GM12878 (cell line): Measurements from ENCODE around the gene INSIG1. TPM values are rescaled to one million over a fixed set of nuclear protein-coding genes. Genes with fewer than 3 reads are reported as not detected.

ENCODE experiments used
- ATAC-seq: fragments of 200-7000 bp; cut with Tn5 transposase; 3 replicates; pipeline ENCODE4 v1.9.1; 2020; ENCODE audit warnings: mild to moderate bottlenecking, moderate library complexity
- BruUV-seq: library from RNA; stranded (reverse); fragments of 400-500 nt; replicated peaks from 2 replicates; lab custom pipeline; 2021; lab: Mats Ljungman, UMichigan
- CTCF ChIA-PET: fragments of 300-600 bp; sonication (Branson Sonifier 250); formaldehyde crosslinking; extraction: SDS; loops from one replicate; lab custom pipeline; 2021; ENCODE audit warnings: inconsistent platforms; lab: Yijun Ruan, JAX
- POLR2A ChIA-PET: fragments of 350-600 bp; formaldehyde crosslinking; extraction: SDS; loops from one replicate; lab custom pipeline; 2021; ENCODE audit warnings: inconsistent platforms; lab: Charles Lee
- RAD21 ChIA-PET: fragments of 300-600 bp; sonication (Branson Sonifier 250); formaldehyde crosslinking; loops from one replicate; lab custom pipeline; 2023; ENCODE audit warnings: antibody characterized with exemption; ENCODE audit not compliant: unreplicated experiment; lab: Charles Lee
- SMC1A ChIA-PET: fragments of 300-600 bp; sonication (Branson Sonifier 250); formaldehyde crosslinking; loops from one replicate; lab custom pipeline; 2023; ENCODE audit not compliant: unreplicated experiment, uncharacterized antibody; lab: Charles Lee
- DNase-seq: peaks from one replicate; pipeline ENCODE4 v3.0.0-alpha.2; 2011; ENCODE audit warnings: low read depth, low spot score
- FAIRE-seq: peaks from 3 replicates; lab custom pipeline; 2011; peaks lifted over from hg19 to GRCh38; lab: Jason Lieb, UNC
- H2AFZ ChIP-seq: 2 replicates; pipeline ENCODE4 v1.6.0; 2011; ENCODE audit warnings: low read depth, low read length, control low read depth; ENCODE audit not compliant: control insufficient read depth
- H3K27ac ChIP-seq: 2 replicates; pipeline ENCODE4 v1.5.1; 2011; ENCODE audit warnings: control low read depth; ENCODE audit not compliant: control insufficient read depth, insufficient read depth
- H3K27me3 ChIP-seq, 2 experiments: replicated peaks in 1 of 2; 2 replicates each; pipeline versions ENCODE4 v1.6.0 to v1.6.1; 2011; ENCODE audit warnings: low read length in 1 of 2; ENCODE audit not compliant: control insufficient read depth in 2 of 2, insufficient read depth in 2 of 2
- H3K36me3 ChIP-seq, 2 experiments: 2 replicates each; pipeline ENCODE4 v1.5.1; 2011; ENCODE audit warnings: low read length in 1 of 2; ENCODE audit not compliant: control insufficient read depth in 2 of 2, insufficient read depth in 2 of 2
- H3K4me1 ChIP-seq: 2 replicates; pipeline ENCODE4 v1.6.1; 2011; ENCODE audit warnings: mild to moderate bottlenecking, low read length, moderate library complexity, mixed read lengths; ENCODE audit not compliant: control insufficient read depth, insufficient read depth
- H3K4me2 ChIP-seq: 2 replicates; pipeline ENCODE4 v1.6.0; 2011; ENCODE audit warnings: control low read depth; ENCODE audit not compliant: control insufficient read depth, insufficient read depth
- H3K4me3 ChIP-seq: fragments of 200-600 bp; sonication (generic); 2 replicates; pipeline ENCODE4 v1.5.1; 2016
- H3K79me2 ChIP-seq: 2 replicates; pipeline ENCODE4 v1.6.0; 2011; ENCODE audit warnings: low read length; ENCODE audit not compliant: control insufficient read depth, insufficient read depth
- H3K9ac ChIP-seq: 2 replicates; pipeline ENCODE4 v1.8.0; 2011; ENCODE audit warnings: low read length, control low read depth, mixed read lengths; ENCODE audit not compliant: control insufficient read depth, insufficient read depth
- H3K9me3 ChIP-seq: replicated peaks from 3 replicates; pipeline ENCODE4 v1.5.1; 2011; ENCODE audit warnings: mild to moderate bottlenecking, low read length; ENCODE audit not compliant: control insufficient read depth, insufficient read depth
- H4K20me1 ChIP-seq: 2 replicates; pipeline ENCODE4 v1.6.0; 2011; ENCODE audit not compliant: control insufficient read depth, insufficient read depth
- BHLHE40 ChIP-seq, 2 experiments: fragments of 450-650 bp in 1 of 2; IDR thresholded peaks; 2 replicates each; pipeline ENCODE4 v1.6.1; 2011 to 2017; ENCODE audit warnings: low read depth in 2 of 2, borderline replicate concordance in 1 of 2, improper control_type of control experiment in 1 of 2, low read length in 1 of 2, mild to moderate bottlenecking in 1 of 2
- CEBPB ChIP-seq, 2 experiments: fragments of 150-350 bp in 1 of 2; IDR thresholded peaks; 2 replicates each; pipeline ENCODE4 v1.6.1; 2012 to 2014; ENCODE audit warnings: low read depth in 2 of 2, low read length in 2 of 2, borderline replicate concordance in 1 of 2, inconsistent platforms in 1 of 2
- CHD1 ChIP-seq: IDR thresholded peaks from 2 replicates; pipeline ENCODE4 v1.6.1; 2012; ENCODE audit warnings: low read depth, low read length, improper control_type of control experiment
- CTCF ChIP-seq, 3 experiments: IDR thresholded peaks in 2 of 3; conservative IDR thresholded peaks in 1 of 3; 2 replicates each; pipeline ENCODE4 v1.5.1; 2011; ENCODE audit warnings: low read depth in 3 of 3, low read length in 3 of 3, mild to moderate bottlenecking in 3 of 3, control low read depth in 2 of 3, moderate library complexity in 2 of 3, inconsistent platforms in 1 of 3, mixed read lengths in 1 of 3; ENCODE audit not compliant: control insufficient read depth in 2 of 3, insufficient read depth in 1 of 3; ENCODE audit errors: extremely low read depth in 1 of 3
- HDAC6 ChIP-seq: fragments of 200-600 bp; sonication (generic); IDR thresholded peaks from one replicate; pipeline ENCODE4 v1.8.0; 2017; ENCODE audit warnings: antibody characterized with exemption; ENCODE audit not compliant: unreplicated experiment
- IKZF1 ChIP-seq: fragments of 450-650 bp; conservative IDR thresholded peaks from 2 replicates; pipeline ENCODE4 v1.6.1; 2017; ENCODE audit warnings: antibody characterized with exemption, mild to moderate bottlenecking
- MTA2 ChIP-seq: fragments of 450-650 bp; IDR thresholded peaks from 2 replicates; pipeline ENCODE4 v1.6.1; 2016; ENCODE audit warnings: low read depth, mild to moderate bottlenecking, moderate library complexity
- MTA3 ChIP-seq: IDR thresholded peaks from 2 replicates; pipeline ENCODE4 v1.6.1; 2012; ENCODE audit warnings: low read length, inconsistent platforms, borderline replicate concordance
- MXI1 ChIP-seq: fragments of 150-350 bp; IDR thresholded peaks from 2 replicates; pipeline ENCODE4 v1.6.1; 2011; ENCODE audit warnings: low read depth, mild to moderate bottlenecking, inconsistent platforms, low read length, improper control_type of control experiment
- NFYA ChIP-seq: IDR thresholded peaks from 2 replicates; pipeline ENCODE4 v1.6.1; 2011; ENCODE audit warnings: low read depth, mild to moderate bottlenecking, low read length, improper control_type of control experiment, borderline replicate concordance
- PRDM15 ChIP-seq: fragments of 450-650 bp; formaldehyde crosslinking; IDR thresholded peaks from 2 replicates; pipeline ENCODE4 v1.4.0; 2020; ENCODE audit warnings: mild to moderate bottlenecking, moderate library complexity
- RELA ChIP-seq: fragments of 450-650 bp; IDR thresholded peaks from 2 replicates; pipeline ENCODE4 v1.8.0; 2014; ENCODE audit warnings: borderline replicate concordance; ENCODE audit not compliant: partially characterized antibody
- RFX5 ChIP-seq: IDR thresholded peaks from 2 replicates; pipeline ENCODE4 v1.6.1; 2011; ENCODE audit warnings: low read depth, low read length, improper control_type of control experiment
- SPI1 ChIP-seq: IDR thresholded peaks from 2 replicates; pipeline ENCODE4 v1.6.1; 2011; ENCODE audit warnings: low read depth, mild to moderate bottlenecking, low read length, moderate library complexity, borderline replicate concordance; ENCODE audit not compliant: insufficient read depth
- ZNF207 ChIP-seq: fragments of 450-650 bp; IDR thresholded peaks from 2 replicates; pipeline ENCODE4 v1.6.1; 2014; ENCODE audit warnings: antibody characterized with exemption, mild to moderate bottlenecking, borderline replicate concordance
- WGBS: methylation state at CpG from one replicate; pipeline ENCODE4 v1.1.6; 2016; ENCODE audit warnings: low lambda C conversion rate; ENCODE audit not compliant: insufficient replicate concordance, insufficient coverage; ENCODE audit errors: missing lambda C conversion rate; 5-methylcytosine and 5-hydroxymethylcytosine counted together
- in situ Hi-C: fragments of 300-500 bp; cut with MboI; formaldehyde crosslinking; loops from 9 replicates; pipeline ENCODE4 v1.14.3; 2018; ENCODE audit warnings: mixed read lengths
- intact Hi-C: fragments of 100-400 bp; cut with micrococcal nuclease; formaldehyde crosslinking; loops from one replicate; pipeline ENCODE4 v1.14.2; 2022; ENCODE audit not compliant: unreplicated experiment
- polyA plus RNA-seq, 11 experiments: library from polyadenylated mRNA; depleted of rRNA in 4 of 11; unstranded in 6 of 11; stranded (reverse) in 5 of 11; fragments of >200 nt; fragmentation: Nextera tagmentation in 4 of 11; fragmentation: Illumina TruSeq in 1 of 11; extraction: Ambion mirVana in 4 of 11; extraction: Trizol in 1 of 11; gene quantifications; 1 replicate in 1 of 11; 2 replicates in 10 of 11; pipeline versions ENCODE4 v1.2.1 to v1.2.3, GENCODE V29; 2011 to 2016; ENCODE audit warnings: inconsistent platforms in 2 of 11, missing spikeins in 2 of 11, low read depth in 1 of 11
- total RNA-seq, 4 experiments: library from RNA; depleted of rRNA in 3 of 4; stranded (reverse); fragments of >200 nt in 3 of 4; fragmentation: Illumina TruSeq in 1 of 4; extraction: Trizol in 1 of 4; gene quantifications; 2 replicates each; pipeline versions ENCODE4 v1.2.1 to v1.2.3, GENCODE V29; 2013 to 2021
- TF ChIP-seq, protein P1 (sequence below): IDR thresholded peaks from 2 replicates; pipeline ENCODE4 v1.6.1; 2011; ENCODE audit warnings: mild to moderate bottlenecking, low read depth, low read length, moderate library complexity; ENCODE audit not compliant: insufficient replicate concordance

The INSIG1 gene
- total and polyA plus RNA-seq, 10 of the 15 experiments (the other 5 are each of a cell fraction or from before 2014, with no cell fraction given): 29.6 to 168 (median 91.1) TPM

DNA sequence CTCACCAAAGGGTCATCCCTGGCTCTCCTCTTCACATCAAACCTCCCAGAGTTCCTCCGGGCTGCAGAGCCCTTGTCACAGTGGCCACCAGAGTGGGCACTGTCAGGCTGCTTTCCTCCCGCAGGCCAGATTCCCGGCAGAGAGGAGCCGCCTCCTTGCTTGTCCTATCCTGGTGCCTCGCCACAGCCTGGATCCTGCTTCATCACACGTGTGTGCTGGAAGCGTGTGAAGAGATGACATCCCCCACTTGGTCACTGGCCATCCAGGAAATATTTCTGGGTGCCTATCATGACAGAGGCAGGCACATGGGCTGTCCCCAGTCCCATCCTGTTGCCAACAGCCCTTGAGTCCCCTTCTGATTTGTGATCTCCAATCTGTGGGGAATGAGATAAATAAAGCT lies 15.0 kb downstream of the INSIG1 start:
- intact Hi-C loops: no loop called here
- Histone ChIP-seq H3K4me1 (no peaks in the 10 kb centered on the region), H3K27ac (no peak overlapping the region), H3K9ac (no peak overlapping the region), H3K27me3 (no peaks in the 10 kb centered on the region), H4K20me1 (no peaks in the 10 kb centered on the region), H2AFZ (no peak overlapping the region), H3K4me3 (no peak overlapping the region), H3K4me2 (no peak overlapping the region), H3K79me2 (no peaks in the 10 kb centered on the region), H3K36me3 (peaks cover 4 to 12% of the 10 kb centered on the region in 2 experiments), H3K9me3 (no peaks in the 10 kb centered on the region; the same call in 2 of the 3 replicates)
- WGBS: 83% methylated on average over 7 of the region's 7 CpGs
- SMC1A ChIA-PET: interaction anchor here (1.1 kb wide), 1 partner anchor 385 kb away, joined by 3 read pairs; no protein-coding TSS in a partner anchor
- DNase-seq: no peak
- CTCF ChIA-PET: interaction anchor here (0.6 to 1.0 kb wide), 2 partner anchors 258 to 384 kb away, joined by 3 read pairs; no protein-coding TSS in a partner anchor
- POLR2A ChIA-PET: no interaction called here
- FAIRE-seq: no peak
- in situ Hi-C loops: no loop called here
- no TSS peak for BruUV-seq
- ATAC-seq: no peak
- RAD21 ChIA-PET: no interaction called here
- TF ChIP-seq NFYA (no peak), PRDM15 (CRISPR knock-in tag) (no peak), MTA3 (no peak), CTCF (IDR thresholded peaks at IDR 0.05 in 2 of 3, conservative IDR thresholded peaks at IDR 0.05 in 1 of 3; ENCODE audit: control insufficient read depth in 2 of 3, extremely low read depth in 1 of 3, insufficient read depth in 1 of 3, low read depth in 3 of 3, low read length in 3 of 3) (no peak), IKZF1 (no peak), CEBPB (IDR thresholded peaks at IDR 0.05; ENCODE audit: borderline replicate concordance in 1 of 2, low read depth in 2 of 2, low read length in 2 of 2) (no peak), HDAC6 (no peak), RFX5 (no peak), ZNF207 (no peak), MXI1 (no peak), CHD1 (no peak), SPI1 (no peak), BHLHE40 (IDR thresholded peaks at IDR 0.05; ENCODE audit: borderline replicate concordance in 1 of 2, low read depth in 2 of 2, low read length in 1 of 2) (no peak), MTA2 (no peak), RELA (no peak)
- TF ChIP-seq, protein P1, sequence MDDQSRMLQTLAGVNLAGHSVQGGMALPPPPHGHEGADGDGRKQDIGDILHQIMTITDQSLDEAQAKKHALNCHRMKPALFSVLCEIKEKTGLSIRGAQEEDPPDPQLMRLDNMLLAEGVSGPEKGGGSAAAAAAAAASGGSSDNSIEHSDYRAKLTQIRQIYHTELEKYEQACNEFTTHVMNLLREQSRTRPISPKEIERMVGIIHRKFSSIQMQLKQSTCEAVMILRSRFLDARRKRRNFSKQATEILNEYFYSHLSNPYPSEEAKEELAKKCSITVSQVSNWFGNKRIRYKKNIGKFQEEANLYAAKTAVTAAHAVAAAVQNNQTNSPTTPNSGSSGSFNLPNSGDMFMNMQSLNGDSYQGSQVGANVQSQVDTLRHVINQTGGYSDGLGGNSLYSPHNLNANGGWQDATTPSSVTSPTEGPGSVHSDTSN: no peak
